AG10803 (cell line): ENCODE data around the gene TMEM165.

Experiments used
- DNase-seq: peaks from one replicate; pipeline ENCODE4 v3.0.0; 2010; ENCODE audit warnings: low read depth
- H3K4me3 ChIP-seq: 2 replicates; pipeline ENCODE4 v1.5.1; 2011; ENCODE audit warnings: mild to moderate bottlenecking, low read length, control low read depth
- TF ChIP-seq, protein P1 (sequence below): conservative IDR thresholded peaks from 2 replicates; pipeline ENCODE4 v1.5.1; 2011; ENCODE audit warnings: mild to moderate bottlenecking, low read length, control low read depth, inconsistent platforms

Gene TMEM165

GRCh38 chr4:55440786-55441185 lies 45.0 kb downstream of the TMEM165 start:
- H3K4me3 ChIP-seq = no peak overlapping the region
- TF ChIP-seq, protein P1, sequence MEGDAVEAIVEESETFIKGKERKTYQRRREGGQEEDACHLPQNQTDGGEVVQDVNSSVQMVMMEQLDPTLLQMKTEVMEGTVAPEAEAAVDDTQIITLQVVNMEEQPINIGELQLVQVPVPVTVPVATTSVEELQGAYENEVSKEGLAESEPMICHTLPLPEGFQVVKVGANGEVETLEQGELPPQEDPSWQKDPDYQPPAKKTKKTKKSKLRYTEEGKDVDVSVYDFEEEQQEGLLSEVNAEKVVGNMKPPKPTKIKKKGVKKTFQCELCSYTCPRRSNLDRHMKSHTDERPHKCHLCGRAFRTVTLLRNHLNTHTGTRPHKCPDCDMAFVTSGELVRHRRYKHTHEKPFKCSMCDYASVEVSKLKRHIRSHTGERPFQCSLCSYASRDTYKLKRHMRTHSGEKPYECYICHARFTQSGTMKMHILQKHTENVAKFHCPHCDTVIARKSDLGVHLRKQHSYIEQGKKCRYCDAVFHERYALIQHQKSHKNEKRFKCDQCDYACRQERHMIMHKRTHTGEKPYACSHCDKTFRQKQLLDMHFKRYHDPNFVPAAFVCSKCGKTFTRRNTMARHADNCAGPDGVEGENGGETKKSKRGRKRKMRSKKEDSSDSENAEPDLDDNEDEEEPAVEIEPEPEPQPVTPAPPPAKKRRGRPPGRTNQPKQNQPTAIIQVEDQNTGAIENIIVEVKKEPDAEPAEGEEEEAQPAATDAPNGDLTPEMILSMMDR = no peak
- DNase-seq = no peak

GRCh38 chr4:55442541-55442940 lies 46.8 kb downstream of the TMEM165 start:
- H3K4me3 ChIP-seq = no peak overlapping the region
- TF ChIP-seq, protein P1 = no peak
- no peak for DNase-seq

GRCh38 chr4:55444827-55445226 lies 49.1 kb downstream of the TMEM165 start:
- TF ChIP-seq, protein P1 = peak; percentile 57
- H3K4me3 ChIP-seq = no peak overlapping the region
- peak; percentile 59 for DNase-seq

DNA sequence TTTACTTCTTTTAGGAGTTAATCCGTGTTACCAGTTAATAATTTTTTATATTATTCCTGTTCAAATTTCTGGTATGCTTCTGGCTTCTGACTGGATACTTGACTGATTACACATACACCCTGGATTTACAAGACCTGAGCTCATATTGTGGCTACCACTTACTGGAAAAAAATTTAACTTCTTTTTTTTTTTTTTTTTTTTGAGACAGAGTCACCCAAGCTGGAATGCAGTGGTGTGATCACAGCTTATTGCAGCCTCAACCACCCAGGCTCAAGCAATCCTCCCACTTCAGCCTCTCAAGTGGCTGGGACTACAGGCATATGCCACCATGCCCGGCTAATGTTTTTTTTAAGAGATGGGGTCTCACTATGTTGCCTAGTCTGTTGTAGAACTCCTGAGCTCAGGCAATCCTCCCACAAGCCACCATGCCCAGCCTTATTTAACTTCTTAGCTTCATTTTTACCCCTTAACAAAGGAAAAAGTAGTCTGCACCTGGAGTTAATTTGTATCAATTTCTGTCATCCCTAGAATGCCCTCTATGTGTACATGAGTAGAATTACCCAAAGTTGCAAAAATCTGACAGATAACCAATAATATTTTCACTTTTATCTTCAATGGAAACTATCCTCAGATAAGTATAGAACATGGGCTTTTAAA lies 50.3 kb downstream of the TMEM165 start:
- no peak overlapping the region for H3K4me3 ChIP-seq
- TF ChIP-seq, protein P1 = peak; percentile 17; the same call in 1 of the 2 replicates
- DNase-seq = peak; percentile 89

DNA sequence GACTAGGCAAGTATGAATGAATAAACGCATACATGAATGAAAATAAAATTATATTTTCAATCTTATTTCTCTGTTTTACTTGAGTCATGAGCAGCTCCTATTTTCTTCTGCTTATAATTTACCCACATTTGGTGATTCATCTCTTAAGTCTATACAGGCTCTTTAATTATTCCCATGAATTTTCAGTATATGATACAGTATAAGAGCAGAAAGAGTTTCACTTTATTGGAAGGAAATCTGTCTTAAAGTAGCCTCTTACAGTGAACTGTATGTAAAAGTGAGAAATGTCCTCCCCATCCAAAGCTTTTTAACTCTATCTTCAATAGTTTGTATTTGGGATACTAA lies 50.8 kb downstream of the TMEM165 start:
- TF ChIP-seq, protein P1 = no peak
- DNase-seq = no peak
- no peak overlapping the region for H3K4me3 ChIP-seq

GRCh38 chr4:55447108-55447708 lies 51.5 kb downstream of the TMEM165 start:
- TF ChIP-seq, protein P1 = no peak

DNA sequence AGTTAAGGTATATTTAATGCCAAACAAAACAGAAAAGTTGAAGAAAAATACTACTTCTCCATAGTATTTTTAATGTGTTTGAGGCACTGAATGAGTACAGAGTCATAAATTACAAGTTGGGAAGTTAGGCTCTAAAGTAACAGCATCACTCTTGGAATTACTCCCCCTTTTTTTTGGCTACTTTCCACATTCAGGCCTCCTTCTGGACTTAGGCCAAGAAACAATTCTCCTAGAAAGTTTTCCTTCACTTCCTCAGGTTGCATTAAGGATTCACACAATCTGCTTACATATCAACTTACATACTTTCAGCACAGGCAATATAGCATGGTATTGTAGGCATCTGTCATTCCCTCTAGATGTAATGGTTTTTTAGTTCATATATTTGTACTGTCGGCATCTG lies 52.1 kb downstream of the TMEM165 start:
- DNase-seq = no peak
- H3K4me3 ChIP-seq = no peak overlapping the region
- TF ChIP-seq, protein P1 = no peak

More at GRCh38 chr4:55447108-55447708, 51.5 kb downstream of the TMEM165 start:
- H3K4me3 ChIP-seq = no peak overlapping the region
- DNase-seq = no peak
